H1 (cell line): Measurements from ENCODE around the gene PPFIA4. TPM values are rescaled to one million over a fixed set of nuclear protein-coding genes. Genes with fewer than 3 reads are reported as not detected.

Experiments used
- CTCF ChIA-PET: fragments of 300-600 bp; sonication (Branson Sonifier 250); formaldehyde crosslinking; loops from one replicate; lab custom pipeline; 2021; ENCODE audit not compliant: partially characterized antibody; lab: Charles Lee
- POLR2A ChIA-PET: fragments of 300-600 bp; sonication (Branson Sonifier 250); formaldehyde crosslinking; loops from one replicate; lab custom pipeline; 2021; ENCODE audit warnings: inconsistent platforms; ENCODE audit not compliant: partially characterized antibody; lab: Charles Lee
- DNase-seq, 2 experiments: peaks; one replicate each; pipeline versions ENCODE4 v3.0.0 to v3.0.0-alpha.2; 2010 to 2022; ENCODE audit warnings: low spot score in 2 of 2, low read depth in 1 of 2, mixed read lengths in 1 of 2
- FAIRE-seq: peaks from 2 replicates; lab custom pipeline; 2011; peaks lifted over from hg19 to GRCh38; lab: Jason Lieb, UNC
- H2AFZ ChIP-seq: 2 replicates; pipeline ENCODE4 v1.8.1; 2012; ENCODE audit warnings: low read length, inconsistent platforms
- H2AK5ac ChIP-seq: 2 replicates; pipeline ENCODE4 v1.6.1; 2013; ENCODE audit warnings: low read depth, low read length
- H2BK120ac ChIP-seq: replicated peaks from 2 replicates; pipeline ENCODE3; 2013; ENCODE audit warnings: low read depth, low read length, inconsistent platforms
- H2BK12ac ChIP-seq: 2 replicates; pipeline ENCODE4 v1.6.1; 2013; ENCODE audit warnings: low read depth, low read length
- H2BK15ac ChIP-seq: 2 replicates; pipeline ENCODE4 v1.6.1; 2013; ENCODE audit warnings: low read length
- H2BK20ac ChIP-seq: 2 replicates; pipeline ENCODE4 v1.6.1; 2013; ENCODE audit warnings: low read length
- H2BK5ac ChIP-seq: 2 replicates; pipeline ENCODE4 v1.6.1; 2013; ENCODE audit warnings: low read depth, low read length
- H3K14ac ChIP-seq: 2 replicates; pipeline ENCODE4 v1.6.1; 2013; ENCODE audit warnings: inconsistent platforms; ENCODE audit not compliant: insufficient read length
- H3K18ac ChIP-seq: 2 replicates; pipeline ENCODE4 v1.6.1; 2013; ENCODE audit warnings: low read length; ENCODE audit errors: extremely low read depth
- H3K23ac ChIP-seq: 2 replicates; pipeline ENCODE4 v1.6.1; 2013; ENCODE audit warnings: inconsistent platforms; ENCODE audit not compliant: insufficient read length
- H3K23me2 ChIP-seq: 2 replicates; pipeline ENCODE4 v1.6.1; 2013; ENCODE audit warnings: low read depth, low read length
- H3K27ac ChIP-seq: 2 replicates; pipeline ENCODE4 v1.6.1; 2011; ENCODE audit warnings: low read depth, low read length, inconsistent platforms
- H3K27me3 ChIP-seq, 4 experiments: replicated peaks in 1 of 4; 1 replicate in 1 of 4; 2 replicates in 3 of 4; pipeline versions ENCODE4 v1.6.1 to v1.8.1; 2011 to 2013; ENCODE audit warnings: low read length in 3 of 4, mild to moderate bottlenecking in 3 of 4, inconsistent platforms in 2 of 4, mixed read lengths in 2 of 4, moderate library complexity in 1 of 4; ENCODE audit not compliant: control insufficient read depth in 3 of 4, insufficient read depth in 3 of 4; ENCODE audit errors: extremely low read depth in 1 of 4
- H3K36me3 ChIP-seq, 4 experiments: 2 replicates each; pipeline versions ENCODE4 v1.6.1 to v1.8.1; 2011 to 2013; ENCODE audit warnings: mild to moderate bottlenecking in 4 of 4, low read length in 3 of 4, moderate library complexity in 2 of 4, control low read depth in 1 of 4, inconsistent platforms in 1 of 4; ENCODE audit not compliant: insufficient read depth in 4 of 4, control insufficient read depth in 2 of 4
- H3K4ac ChIP-seq: replicated peaks from 2 replicates; pipeline ENCODE3; 2013; ENCODE audit warnings: low read length, low read depth, mixed read lengths, inconsistent platforms; ENCODE audit not compliant: insufficient read length
- H3K4me1 ChIP-seq, 4 experiments: replicated peaks in 1 of 4; 1 replicate in 1 of 4; 2 replicates in 3 of 4; pipeline versions ENCODE4 v1.6.1 to v1.8.1; 2011 to 2013; ENCODE audit warnings: low read length in 3 of 4, inconsistent platforms in 2 of 4, mixed read lengths in 1 of 4; ENCODE audit not compliant: insufficient read depth in 4 of 4, control insufficient read depth in 3 of 4
- H3K4me2 ChIP-seq, 2 experiments: 2 replicates each; pipeline versions ENCODE4 v1.6.1 to v1.8.1; 2011 to 2013; ENCODE audit warnings: low read depth in 2 of 2, low read length in 2 of 2, control low read depth in 1 of 2, inconsistent platforms in 1 of 2, mild to moderate bottlenecking in 1 of 2; ENCODE audit not compliant: insufficient read depth in 1 of 2
- H3K4me3 ChIP-seq, 4 experiments: fragments of 200-600, 300-600 bp in 1 of 4; sonication (generic), shearing (Covaris generic), sonication (Bioruptor Twin) in 1 of 4; 2 replicates each; pipeline versions ENCODE4 v1.5.1 to v1.8.1; 2011 to 2016; ENCODE audit warnings: low read length in 4 of 4, low read depth in 3 of 4, control low read depth in 2 of 4, inconsistent platforms in 2 of 4, mild to moderate bottlenecking in 2 of 4, mixed read lengths in 1 of 4, moderate library complexity in 1 of 4; ENCODE audit not compliant: insufficient read depth in 2 of 4; ENCODE audit errors: extremely low read depth in 1 of 4
- H3K56ac ChIP-seq: replicated peaks from 2 replicates; pipeline ENCODE3; 2013; ENCODE audit warnings: low read depth, mild to moderate bottlenecking, mixed read lengths, low read length, inconsistent platforms; ENCODE audit not compliant: insufficient read length
- H3K79me1 ChIP-seq: 2 replicates; pipeline ENCODE4 v1.6.1; 2013; ENCODE audit warnings: low read depth, low read length, control low read depth
- H3K79me2 ChIP-seq, 2 experiments: 2 replicates each; pipeline versions ENCODE4 v1.6.1 to v1.8.1; 2012 to 2013; ENCODE audit warnings: low read length in 2 of 2, mild to moderate bottlenecking in 2 of 2, inconsistent platforms in 1 of 2; ENCODE audit not compliant: insufficient read depth in 2 of 2, control insufficient read depth in 1 of 2
- H3K9ac ChIP-seq, 4 experiments: replicated peaks in 1 of 4; 1 replicate in 1 of 4; 2 replicates in 3 of 4; pipeline versions ENCODE4 v1.6.1 to v1.8.1; 2011 to 2013; ENCODE audit warnings: low read depth in 3 of 4, low read length in 3 of 4, control low read depth in 2 of 4, mild to moderate bottlenecking in 2 of 4, moderate library complexity in 2 of 4, inconsistent platforms in 1 of 4; ENCODE audit errors: extremely low read depth in 1 of 4
- H3K9me3 ChIP-seq, 2 experiments: 2 replicates each; pipeline versions ENCODE4 v1.6.1 to v1.8.1; 2012 to 2013; ENCODE audit warnings: mild to moderate bottlenecking in 2 of 2, moderate library complexity in 2 of 2, control low read depth in 1 of 2, inconsistent platforms in 1 of 2, low read depth in 1 of 2, low read length in 1 of 2, mixed read lengths in 1 of 2; ENCODE audit not compliant: insufficient read depth in 2 of 2
- H4K20me1 ChIP-seq, 2 experiments: replicated peaks in 1 of 2; 2 replicates each; pipeline versions ENCODE3 to v1.8.1; 2011 to 2013; ENCODE audit warnings: inconsistent platforms in 2 of 2, low read length in 2 of 2, mild to moderate bottlenecking in 1 of 2; ENCODE audit not compliant: insufficient read depth in 2 of 2, control insufficient read depth in 1 of 2
- H4K5ac ChIP-seq: 2 replicates; pipeline ENCODE4 v1.6.1; 2013; ENCODE audit warnings: low read length, low read depth, mixed read lengths, inconsistent platforms; ENCODE audit not compliant: insufficient read length
- H4K8ac ChIP-seq: 2 replicates; pipeline ENCODE4 v1.8.0; 2013; ENCODE audit warnings: mild to moderate bottlenecking, moderate library complexity, low read length, inconsistent platforms; ENCODE audit not compliant: insufficient read depth; ENCODE audit errors: extremely low read depth
- H4K91ac ChIP-seq: replicated peaks from 2 replicates; pipeline ENCODE3; 2013; ENCODE audit warnings: low read length, mixed read lengths, inconsistent platforms; ENCODE audit not compliant: insufficient read length
- CREB1 ChIP-seq: IDR thresholded peaks from 2 replicates; pipeline ENCODE4 v1.6.1; 2012; ENCODE audit warnings: inconsistent platforms
- EGR1 ChIP-seq: IDR thresholded peaks from 2 replicates; pipeline ENCODE4 v1.6.1; 2011; ENCODE audit warnings: low read depth, low read length, borderline replicate concordance
- FOSL1 ChIP-seq: IDR thresholded peaks from 2 replicates; pipeline ENCODE4 v1.6.1; 2011; ENCODE audit warnings: mild to moderate bottlenecking, low read depth, low read length, moderate library complexity; ENCODE audit not compliant: insufficient read depth
- RXRA ChIP-seq: IDR thresholded peaks from 2 replicates; pipeline ENCODE4 v1.6.1; 2011; ENCODE audit warnings: low read depth, mild to moderate bottlenecking, low read length, moderate library complexity; ENCODE audit not compliant: insufficient read depth
- SIX5 ChIP-seq: IDR thresholded peaks from 2 replicates; pipeline ENCODE4 v1.6.1; 2011; ENCODE audit warnings: mild to moderate bottlenecking, low read depth, low read length
- TEAD4 ChIP-seq: IDR thresholded peaks from 2 replicates; pipeline ENCODE4 v1.6.1; 2012; ENCODE audit warnings: low read depth, low read length, inconsistent platforms, mixed read lengths
- ZNF274 ChIP-seq: IDR thresholded peaks from 2 replicates; pipeline ENCODE4 v1.7.0; 2012; ENCODE audit warnings: low read length, borderline replicate concordance; ENCODE audit errors: extremely low read depth
- WGBS, 2 experiments: shearing (Covaris generic) in 1 of 2; methylation state at CpG; one replicate each; pipeline versions ENCODE4 v1.1.6 to v1.1.7; 2013 to 2015; ENCODE audit warnings: low lambda C conversion rate in 2 of 2, mixed read lengths in 2 of 2, inconsistent platforms in 1 of 2, low coverage in 1 of 2, missing lambda C conversion rate in 1 of 2; ENCODE audit not compliant: insufficient replicate concordance in 2 of 2, insufficient coverage in 1 of 2, insufficient read length in 1 of 2; ENCODE audit errors: extremely low coverage in 1 of 2, missing lambda C conversion rate in 1 of 2; 5-methylcytosine and 5-hydroxymethylcytosine counted together
- polyA plus RNA-seq, 7 experiments: library from polyadenylated mRNA; depleted of rRNA in 3 of 7; stranded (reverse) in 5 of 7; unstranded in 2 of 7; fragments of >200 nt in 5 of 7; fragments of 200-250 nt in 2 of 7; gene quantifications; 1 replicate in 5 of 7; 2 replicates in 1 of 7; 4 replicates in 1 of 7; pipeline versions ENCODE4 v1.2.1 to v1.2.3, GENCODE V29; 2011 to 2013; ENCODE audit warnings: missing spikeins in 2 of 7, mixed read lengths in 2 of 7
- total RNA-seq: library from RNA; stranded (reverse); fragmentation: NEBNext Ultra II Directional; extraction: Animal tissue kit (Norgen Biotek cat#: 25700); gene quantifications from 2 replicates; pipeline ENCODE4 v1.2.1, GENCODE V29; 2021
- TF ChIP-seq, protein P1 (sequence below): IDR thresholded peaks from 2 replicates; pipeline ENCODE4 v1.6.1; 2011; ENCODE audit warnings: low read length, improper control_type of control experiment

Gene PPFIA4
- total and polyA plus RNA-seq, 2 of the 8 experiments (the other 6 are each of a cell fraction or from before 2014, with no cell fraction given) = 9.0 to 9.9 TPM

DNA sequence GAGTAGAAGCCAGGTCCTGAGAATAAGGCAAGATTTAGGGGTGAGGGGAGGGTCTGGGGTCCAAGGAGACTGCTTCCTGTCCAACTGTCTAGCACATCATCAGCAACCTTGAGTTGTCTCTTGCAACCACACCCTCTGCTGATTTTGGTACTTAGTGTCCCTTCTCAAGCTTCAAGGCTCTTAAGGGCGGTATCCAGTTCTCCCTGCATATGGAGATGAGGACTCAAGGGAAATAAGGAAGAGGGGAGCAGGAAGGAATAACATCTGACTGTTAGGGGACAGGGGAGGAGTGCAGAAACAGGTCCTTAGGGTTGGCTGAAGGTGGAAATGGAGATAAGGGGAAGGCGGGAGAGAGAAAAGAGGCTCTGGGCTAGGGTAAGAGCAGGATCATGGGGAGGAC lies 47.2 kb downstream of the PPFIA4 start:
- Histone ChIP-seq H3K4ac (no peak overlapping the region), H3K56ac (no peak overlapping the region), H3K79me1 (no peaks in the 10 kb centered on the region; the same call in 1 of the 2 replicates), H3K23me2 (peaks cover 6% of the 10 kb centered on the region; the same call in 1 of the 2 replicates), H3K4me3 (no peak overlapping the region), H3K79me2 (no peaks in the 10 kb centered on the region), H3K4me1 (peaks cover 0 to 10% (median 5%) of the 10 kb centered on the region in 4 experiments; a peak in 5 of 7 replicates), H2AFZ (no peak overlapping the region), H3K27ac (no peak overlapping the region), H4K8ac (no peak overlapping the region), H3K23ac (no peak overlapping the region), H2BK12ac (no peak overlapping the region), H4K5ac (no peak overlapping the region), H3K9me3 (no peaks in the 10 kb centered on the region), H3K27me3 (peaks cover 3 to 32% (median 31%) of the 10 kb centered on the region in 4 experiments), H2BK15ac (no peak overlapping the region), H2BK120ac (no peak overlapping the region), H3K36me3 (no peaks in the 10 kb centered on the region), H3K9ac (no peak overlapping the region), H2AK5ac (no peak overlapping the region), H3K18ac (no peak overlapping the region), H3K4me2 (no peak overlapping the region), H2BK5ac (no peak overlapping the region), H4K20me1 (peaks cover 0 to 5% of the 10 kb centered on the region in 2 experiments), H4K91ac (no peak overlapping the region), H2BK20ac (no peak overlapping the region), H3K14ac (no peak overlapping the region)
- FAIRE-seq (no peak), DNase-seq (no peak)
- CTCF ChIA-PET = interaction anchor here (0.7 to 49.7 kb wide), 6 partner anchors 11 to 143 kb away, joined by 3 to 1089 read pairs (median 73); partner anchors contain the start of genes ADORA1, MYOG and PPFIA4
- POLR2A ChIA-PET = interaction anchor here (0.6 to 1.2 kb wide), 2 partner anchors 25 to 1033 kb away, joined by 3 to 6 read pairs; no protein-coding TSS in a partner anchor
- TF ChIP-seq CREB1 (no peak), FOSL1 (no peak), SIX5 (no peak), RXRA (no peak), EGR1 (no peak), TEAD4 (no peak), ZNF274 (no peak)
- TF ChIP-seq, protein P1, sequence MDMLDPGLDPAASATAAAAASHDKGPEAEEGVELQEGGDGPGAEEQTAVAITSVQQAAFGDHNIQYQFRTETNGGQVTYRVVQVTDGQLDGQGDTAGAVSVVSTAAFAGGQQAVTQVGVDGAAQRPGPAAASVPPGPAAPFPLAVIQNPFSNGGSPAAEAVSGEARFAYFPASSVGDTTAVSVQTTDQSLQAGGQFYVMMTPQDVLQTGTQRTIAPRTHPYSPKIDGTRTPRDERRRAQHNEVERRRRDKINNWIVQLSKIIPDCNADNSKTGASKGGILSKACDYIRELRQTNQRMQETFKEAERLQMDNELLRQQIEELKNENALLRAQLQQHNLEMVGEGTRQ = no peak
- 79% methylated on average over 2 of the region's 2 CpGs; no CpG with 5 or more reads in 1 of the 2 experiments for WGBS, 2 experiments
